Activated CD8-positive, alpha-beta memory T cell treated with anti-CD3 and anti-CD28 coated beads, Interleukin-2, amount 50 U/mL, for 24 hours (primary cell): ENCODE data around the gene TIRAP.

Experiments
- DNase-seq: peaks from one replicate; pipeline ENCODE4 v3.0.0-alpha.2; 2020; ENCODE audit errors: extremely low read depth

Gene TIRAP

DNA sequence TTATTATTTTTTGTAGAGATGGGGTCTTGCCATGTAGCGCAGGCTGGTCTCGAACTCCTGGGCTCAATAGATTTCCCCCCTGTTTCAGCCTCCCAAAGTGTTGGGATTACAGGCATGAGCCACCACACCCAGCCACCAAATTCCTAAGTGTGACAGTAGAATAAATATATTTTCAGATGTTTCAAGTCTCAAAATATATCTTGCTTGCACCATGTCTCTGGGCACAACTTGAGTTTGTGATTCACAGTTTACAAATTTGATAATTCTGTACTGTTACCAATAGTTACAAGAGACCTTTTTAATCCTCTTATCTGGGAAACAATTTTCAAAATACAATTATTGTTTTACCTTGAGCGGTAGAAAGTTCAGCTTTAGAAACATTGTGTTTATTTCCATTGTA lies 40.1 kb downstream of the TIRAP start:
- no peak for DNase-seq

DNA sequence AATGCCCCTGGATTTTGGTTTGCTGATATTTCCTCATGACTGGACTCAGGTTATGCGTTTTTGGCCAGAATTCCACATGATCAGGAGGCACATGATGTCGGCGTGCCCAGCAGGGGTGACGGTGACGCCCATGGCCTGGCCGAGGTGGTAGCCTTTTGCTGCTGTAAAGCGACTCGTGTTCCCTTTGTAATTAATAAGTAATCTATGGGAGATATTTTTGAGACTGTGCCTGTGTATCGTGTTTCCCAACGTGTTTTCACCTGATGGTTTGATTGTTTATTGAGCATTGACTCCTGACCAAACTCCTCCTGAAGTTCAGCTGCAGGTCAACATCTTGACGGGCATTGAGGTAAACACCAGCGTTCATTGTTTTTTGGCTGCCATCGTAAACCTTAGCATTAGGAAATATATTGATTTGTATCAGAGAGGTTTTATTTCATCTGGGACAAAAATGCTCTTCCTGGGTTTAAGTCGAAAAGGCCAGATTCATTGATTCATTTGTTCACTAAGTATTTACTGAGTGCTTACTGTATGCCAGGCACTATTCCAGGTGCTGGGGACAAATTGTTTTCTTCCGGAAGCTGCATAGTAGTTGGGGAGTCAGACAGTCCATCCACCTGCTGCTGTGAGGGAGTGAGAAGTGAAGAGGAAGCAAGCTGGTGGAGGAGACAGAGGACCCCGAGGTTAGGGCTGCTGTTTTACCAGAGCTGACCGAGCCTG lies 44.5 kb downstream of the TIRAP start:
- no peak for DNase-seq

DNA sequence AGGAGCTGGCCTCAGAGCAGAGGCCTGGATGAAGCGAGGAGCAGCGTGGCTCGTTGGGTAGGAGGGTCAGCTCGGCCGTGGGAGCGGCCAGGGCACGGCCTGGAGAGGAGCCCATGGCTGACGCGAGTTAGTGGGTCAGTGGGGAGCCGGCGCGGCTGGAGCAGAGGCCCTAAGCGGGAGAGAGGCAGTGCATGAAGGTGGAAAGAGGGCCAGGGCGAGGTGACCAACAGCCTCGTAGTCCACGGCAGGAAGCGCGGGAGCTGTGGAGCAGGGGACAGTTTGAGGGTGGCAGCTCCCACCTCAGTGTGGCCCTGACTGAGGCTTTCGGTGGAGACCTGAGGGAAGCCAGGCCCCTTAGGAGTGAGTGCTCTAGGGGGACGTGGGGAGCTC lies 45.1 kb downstream of the TIRAP start:
- DNase-seq = no peak

DNA sequence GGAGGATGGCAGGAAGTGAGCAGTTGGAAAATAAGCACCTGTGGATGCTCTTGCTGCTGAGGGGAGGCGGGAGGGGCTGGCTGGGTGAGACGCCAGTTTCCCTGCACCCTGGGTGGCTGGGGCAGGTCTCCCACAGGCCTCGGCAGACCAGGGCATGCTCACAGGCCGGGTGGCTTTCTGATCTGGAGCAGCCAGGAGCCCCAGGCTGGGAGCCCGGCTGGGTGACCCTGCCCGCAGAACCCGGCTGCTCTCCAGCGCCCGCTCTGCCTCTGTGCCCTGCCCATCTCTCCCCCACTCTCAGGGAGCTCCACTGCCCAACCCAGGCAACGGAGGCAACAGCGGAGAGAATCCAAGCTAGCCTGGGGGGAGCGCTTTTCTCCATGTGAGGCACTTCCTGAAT lies 45.6 kb downstream of the TIRAP start:
- DNase-seq = no peak

DNA sequence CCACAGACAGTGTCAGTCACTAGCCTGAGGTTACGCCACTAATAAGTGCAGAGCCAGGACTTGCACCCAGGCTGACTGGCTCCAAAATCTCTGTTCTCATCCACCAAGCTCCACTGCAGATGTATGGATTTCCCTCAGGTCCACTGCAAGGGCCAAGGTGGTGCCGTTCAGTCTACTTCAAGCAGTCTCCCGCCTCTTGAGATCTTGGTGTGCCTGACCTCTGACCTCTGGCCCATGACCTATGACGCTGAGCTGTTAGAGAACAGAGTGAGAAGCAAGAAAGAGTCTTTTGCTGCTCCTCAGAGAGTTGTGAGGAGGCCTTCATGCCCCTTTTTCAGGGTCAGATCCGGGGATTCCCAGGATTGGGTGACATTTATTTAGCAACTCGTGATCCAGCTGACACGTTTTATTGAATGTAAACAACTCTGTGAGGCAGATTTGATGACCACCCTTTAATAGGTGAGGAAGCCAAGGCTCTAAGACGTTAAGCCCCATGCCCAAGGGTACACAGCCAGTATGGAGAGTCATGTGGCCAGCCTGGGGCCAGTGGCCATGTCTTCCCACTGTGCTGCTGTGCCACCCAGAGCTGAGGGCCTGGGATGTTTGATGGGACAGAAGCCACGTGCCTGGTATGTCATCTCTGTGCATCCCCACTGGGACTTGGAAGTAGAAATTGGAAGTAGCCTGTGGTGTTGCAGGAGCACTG lies 46.2 kb downstream of the TIRAP start:
- no peak for DNase-seq

DNA sequence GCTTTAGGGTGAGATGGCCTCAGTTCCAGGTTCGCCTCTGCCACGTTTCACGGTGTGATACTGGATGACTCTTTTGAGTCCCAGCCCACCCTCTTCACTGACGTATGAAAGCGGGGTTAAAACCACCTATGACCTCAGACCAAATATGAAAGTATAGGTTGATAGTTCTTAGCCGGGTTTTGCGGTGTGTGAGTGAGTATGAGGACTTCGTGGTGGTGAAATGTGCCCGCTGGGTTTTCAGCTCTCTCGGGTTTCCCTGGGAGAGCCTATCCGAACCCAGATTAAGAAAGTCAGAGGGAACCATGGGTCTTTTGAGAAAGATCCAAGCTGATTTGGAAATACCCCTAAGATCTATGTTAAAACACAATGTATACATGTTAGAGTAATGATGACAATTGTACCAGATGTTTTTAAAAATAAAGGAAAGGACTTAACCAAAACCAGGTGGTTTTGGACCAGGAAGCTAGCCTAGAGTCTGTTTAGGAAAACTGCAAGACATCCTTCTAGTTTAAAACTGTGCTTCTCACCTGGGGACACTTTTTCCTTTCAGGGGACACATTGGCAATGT lies 46.8 kb downstream of the TIRAP start:
- DNase-seq = no peak

DNA sequence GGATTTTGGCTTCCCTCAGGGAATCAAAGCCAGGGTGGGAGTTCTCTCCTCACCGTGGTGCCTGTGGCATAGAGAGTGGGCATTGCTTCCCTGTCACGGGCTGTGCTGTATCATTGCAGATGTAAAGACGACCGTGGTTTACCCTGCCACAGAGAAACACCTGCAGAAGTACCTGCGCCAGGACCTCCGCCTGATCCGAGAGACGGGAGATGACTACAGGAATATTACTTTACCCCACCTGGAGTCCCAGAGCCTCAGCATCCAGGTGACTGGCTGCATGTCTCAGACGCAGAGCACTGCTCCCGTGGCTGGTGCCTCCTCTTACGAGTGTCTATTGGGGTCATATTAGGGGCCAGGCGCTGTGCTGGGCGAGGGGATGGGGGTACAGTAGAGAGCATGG lies 48.4 kb downstream of the TIRAP start:
- no peak for DNase-seq

DNA sequence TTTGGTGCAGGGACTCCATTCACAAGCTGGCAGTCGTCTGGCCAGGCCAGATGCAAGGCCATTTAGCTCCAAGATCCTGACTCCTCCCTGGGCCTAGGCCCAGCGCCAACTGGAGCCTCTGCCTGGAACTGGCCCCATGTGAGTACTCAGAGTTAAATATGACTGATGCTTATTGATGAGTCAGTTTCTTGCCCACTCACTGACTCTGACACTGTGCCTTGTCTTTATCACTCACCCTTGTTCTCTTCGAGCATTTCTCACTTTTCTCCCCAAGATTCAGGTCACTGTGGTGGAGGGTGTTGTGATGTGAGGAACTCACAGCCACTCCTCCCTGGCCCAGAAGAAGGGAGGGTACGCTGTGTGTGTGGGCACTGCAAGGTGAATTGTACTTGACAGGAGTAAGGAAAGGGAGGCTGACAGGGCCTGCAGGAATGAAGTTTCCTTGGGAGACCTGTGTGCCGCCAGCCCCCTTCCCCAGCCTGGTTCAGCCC lies 49.4 kb downstream of the TIRAP start:
- no peak for DNase-seq

DNA sequence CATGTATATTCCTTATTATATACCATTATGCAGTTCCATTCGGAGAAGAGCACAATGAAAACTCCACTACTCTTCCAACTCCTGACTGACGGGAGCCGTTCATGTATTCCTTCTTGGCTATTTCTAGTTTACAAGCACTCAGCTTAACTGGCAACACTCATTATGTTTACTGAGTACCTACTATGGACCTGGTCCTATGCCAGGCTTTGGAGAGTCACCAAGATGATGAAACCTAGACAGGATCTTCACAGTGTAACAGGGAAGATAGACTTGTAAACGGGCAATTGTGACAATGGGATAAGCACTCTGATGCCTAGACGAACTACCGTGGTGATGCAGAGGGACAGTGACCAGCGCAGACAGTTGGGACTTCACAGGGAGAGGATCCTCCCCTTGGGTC lies 50.2 kb downstream of the TIRAP start:
- DNase-seq = no peak

DNA sequence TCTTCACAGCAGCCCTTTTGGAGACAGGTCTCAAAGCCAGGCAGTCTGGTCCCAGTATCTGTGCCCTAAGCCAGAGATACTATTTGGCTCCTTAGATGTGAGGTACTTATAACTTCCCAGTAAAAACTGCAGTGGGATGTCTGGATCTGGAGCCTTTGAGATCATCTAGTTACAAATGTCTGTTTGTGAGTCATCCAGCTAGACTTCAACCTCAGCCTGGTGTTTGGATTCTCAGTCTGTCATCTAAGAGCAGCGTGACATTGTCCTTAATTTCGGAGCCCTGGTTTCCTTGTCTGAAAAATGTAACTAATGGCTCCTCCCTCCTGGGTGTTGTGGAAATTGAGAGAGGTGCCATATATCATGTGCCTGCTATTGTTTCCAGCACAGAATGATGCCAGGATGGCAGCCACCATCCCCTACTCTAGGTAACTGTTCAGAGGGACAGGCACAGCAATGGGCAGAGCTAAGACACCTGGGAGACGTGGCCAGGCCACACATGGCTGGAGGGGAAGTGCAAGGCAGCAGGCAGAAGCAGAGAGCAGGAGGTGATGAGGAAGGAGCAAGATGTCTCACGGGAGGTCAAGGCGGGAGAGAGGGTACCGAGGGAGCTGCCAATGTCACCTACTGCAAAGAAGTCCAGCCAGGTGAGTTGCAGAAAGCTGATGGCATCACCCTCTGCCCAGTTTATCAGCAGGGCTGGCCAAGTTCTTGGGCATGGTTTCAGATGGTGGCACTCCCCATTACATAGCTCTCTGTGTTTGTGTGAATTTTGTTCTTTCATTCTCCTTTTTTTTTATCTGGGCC lies 52.0 kb downstream of the TIRAP start:
- DNase-seq = no peak

DNA sequence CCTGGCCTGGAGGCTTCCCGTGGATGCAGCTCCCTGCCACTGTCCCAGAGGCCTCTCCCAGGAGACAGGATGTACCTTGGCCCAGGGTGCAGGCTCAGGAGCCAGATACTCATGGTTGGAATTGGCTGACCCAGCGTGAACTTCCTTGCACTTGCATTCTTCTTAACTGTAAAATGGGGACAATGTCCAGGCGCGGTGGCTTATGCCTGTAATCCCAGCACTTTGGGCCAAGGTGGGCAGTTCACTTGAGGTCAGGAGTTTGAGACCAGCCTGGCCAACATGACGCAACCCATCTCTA lies 52.5 kb downstream of the TIRAP start:
- DNase-seq = no peak

DNA sequence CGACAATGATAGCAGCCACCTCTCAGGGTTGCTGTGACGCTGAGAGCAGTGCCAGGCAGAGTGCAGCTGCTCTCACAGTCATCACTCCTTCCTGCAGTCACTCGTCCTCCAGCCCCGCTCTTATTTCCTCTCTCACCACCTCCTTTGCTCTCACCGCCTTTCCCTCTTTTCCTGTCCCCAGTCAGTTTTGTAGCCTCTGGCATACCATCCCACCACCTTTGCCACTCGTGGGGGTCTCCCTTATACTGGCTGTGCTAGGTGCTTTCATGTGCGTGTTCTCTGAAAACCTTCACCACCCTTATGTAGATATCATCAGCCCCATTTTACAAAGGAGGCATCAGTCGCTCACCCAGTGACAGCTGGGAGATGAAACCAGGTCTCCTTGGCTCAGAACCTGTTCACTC lies 53.2 kb downstream of the TIRAP start:
- DNase-seq = no peak

DNA sequence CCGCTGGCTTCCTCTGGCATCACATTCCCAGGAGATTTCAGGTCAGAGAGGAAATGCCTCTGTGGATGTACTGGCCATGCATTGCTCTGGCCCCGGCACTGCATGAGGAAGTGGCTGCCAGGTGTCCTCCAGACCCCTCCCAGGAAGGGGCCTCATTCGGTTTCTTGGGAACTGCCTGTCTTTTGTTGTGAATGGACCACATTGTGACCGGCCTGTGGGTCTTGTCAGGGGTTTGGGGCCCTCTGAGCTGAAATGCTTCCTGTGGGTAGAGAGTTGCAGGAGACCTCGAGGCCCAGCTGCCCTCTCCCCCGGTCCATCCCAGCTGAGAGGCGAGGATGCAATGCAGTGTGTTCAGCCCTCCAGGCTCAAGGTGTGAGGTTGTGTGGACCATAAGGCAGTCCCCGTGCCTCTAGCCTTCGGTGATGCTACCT lies 53.8 kb downstream of the TIRAP start:
- no peak for DNase-seq

DNA sequence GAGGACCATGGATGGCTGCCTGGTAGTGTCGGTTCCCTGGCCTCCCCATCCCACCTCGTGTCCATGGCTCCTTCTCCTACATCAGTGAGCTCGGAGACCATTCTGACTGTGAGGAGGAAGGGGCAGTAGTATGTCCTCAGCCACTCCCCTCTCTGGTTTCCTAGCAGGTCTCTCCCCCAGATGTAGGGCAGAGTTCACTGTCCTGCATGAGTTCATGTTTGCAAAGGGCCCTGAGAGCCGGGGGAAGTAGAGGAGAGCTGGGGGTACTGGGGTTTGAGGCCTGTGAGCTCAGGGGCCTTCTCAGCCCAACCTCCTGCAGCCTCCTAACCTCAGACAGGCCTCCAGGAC lies 54.2 kb downstream of the TIRAP start:
- no peak for DNase-seq

DNA sequence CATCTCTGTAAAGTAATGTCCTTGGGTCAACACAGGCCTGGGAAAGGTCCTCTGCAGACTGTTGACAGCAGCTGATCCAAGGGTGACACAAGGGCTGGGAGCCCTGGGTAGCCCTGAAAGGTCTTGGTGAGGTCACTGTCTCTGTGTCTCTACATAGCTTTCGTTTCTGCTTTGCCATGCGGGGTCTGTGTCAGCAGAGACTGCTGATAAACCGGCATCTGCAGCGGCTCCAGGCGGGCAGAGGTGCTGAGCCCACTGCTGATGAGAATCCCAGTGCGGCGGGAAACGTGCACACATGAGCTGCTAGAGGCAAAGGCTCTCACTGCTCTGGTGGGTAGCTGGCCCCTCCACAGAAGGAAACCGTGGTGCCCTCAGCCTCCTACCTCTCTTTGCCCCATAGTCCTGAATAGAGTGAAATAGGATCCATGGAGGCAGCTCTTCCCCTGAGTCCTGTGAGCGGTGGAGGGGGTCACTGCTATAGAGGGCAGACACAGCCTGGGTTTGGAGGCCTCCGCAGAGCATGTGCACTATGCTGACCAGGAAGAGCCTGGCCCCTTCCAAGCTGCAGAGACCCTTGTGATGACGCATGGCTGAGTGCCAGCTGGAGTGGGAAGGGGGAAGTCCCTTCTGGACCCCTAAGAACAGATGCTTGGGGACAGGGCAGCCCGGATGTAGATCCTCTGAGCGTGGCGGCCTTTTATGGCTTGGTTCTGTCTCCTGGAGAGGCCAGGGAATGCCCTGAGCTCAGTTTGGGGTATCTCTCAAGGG lies 54.8 kb downstream of the TIRAP start:
- DNase-seq = no peak

DNA sequence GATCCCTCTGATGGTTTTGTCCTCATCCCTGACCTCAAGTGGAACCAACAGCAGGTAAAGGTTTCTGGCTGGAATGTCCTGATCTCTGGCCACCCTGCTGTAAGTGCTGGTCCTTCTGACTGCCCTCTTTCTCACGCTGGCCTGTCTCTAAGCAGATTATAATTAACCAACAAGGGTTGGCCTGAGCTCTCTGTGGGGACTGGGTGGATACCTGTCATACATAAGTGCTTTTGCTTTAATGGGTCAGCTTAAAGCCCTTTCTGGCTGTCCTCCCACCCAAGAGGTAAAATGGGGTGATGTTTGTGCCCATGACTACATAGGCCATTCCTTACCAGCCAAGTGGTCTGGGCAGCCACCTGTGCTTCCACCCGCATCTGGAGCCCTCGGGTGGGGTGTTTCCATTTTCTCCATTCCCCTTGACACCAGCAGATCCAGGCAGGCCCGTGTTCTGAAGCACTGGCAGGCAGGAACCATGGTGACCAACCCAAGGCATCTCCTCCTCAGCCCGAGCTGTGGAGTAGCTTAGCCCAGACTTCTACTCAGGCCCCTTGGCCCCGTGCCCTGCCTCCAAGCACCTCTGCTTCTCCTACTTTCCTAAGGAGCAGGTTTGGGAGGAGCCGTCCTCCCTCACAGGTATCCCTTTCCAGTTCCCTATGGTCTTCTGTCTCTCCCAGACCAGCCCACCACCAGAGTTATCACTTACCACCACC lies 55.6 kb downstream of the TIRAP start:
- DNase-seq = no peak

DNA sequence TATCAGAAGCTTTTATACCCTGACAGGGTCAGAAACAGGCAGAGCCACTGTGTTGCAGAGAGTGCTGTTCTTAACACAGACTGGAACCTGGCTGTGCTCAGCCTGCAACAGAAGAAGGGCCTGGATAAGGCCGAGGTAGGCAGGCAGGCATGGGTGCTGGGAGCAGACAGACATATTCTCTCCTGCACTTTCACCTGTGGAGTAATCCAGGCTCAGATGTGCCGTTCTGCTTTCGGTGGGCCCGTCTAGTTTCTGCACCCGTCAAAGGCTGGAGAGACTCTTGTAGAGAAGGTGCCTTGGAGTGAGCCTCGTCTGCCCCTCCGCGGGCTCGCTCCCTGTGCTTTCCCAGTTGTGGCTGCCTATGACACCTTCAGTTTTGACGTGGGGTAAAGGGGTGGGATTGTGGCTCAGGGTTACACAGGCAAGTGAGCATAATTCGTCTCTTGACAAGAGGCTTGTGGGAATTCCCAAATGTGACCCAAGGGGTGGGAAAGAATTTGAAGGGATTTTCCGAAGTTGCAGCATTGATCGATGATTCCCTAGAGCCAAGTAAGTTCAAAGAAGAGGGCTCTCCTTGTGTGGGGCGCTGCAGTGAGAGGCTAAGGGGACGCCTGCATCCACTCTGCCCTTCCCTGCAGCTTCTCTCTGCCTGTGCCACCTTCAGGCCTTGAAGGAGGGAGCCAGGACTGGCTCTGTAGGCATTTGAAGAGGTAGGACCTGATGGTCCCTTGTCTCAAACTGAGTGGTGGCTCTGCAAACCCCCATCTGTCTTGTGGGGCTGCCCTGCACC lies 56.4 kb downstream of the TIRAP start:
- DNase-seq = no peak

DNA sequence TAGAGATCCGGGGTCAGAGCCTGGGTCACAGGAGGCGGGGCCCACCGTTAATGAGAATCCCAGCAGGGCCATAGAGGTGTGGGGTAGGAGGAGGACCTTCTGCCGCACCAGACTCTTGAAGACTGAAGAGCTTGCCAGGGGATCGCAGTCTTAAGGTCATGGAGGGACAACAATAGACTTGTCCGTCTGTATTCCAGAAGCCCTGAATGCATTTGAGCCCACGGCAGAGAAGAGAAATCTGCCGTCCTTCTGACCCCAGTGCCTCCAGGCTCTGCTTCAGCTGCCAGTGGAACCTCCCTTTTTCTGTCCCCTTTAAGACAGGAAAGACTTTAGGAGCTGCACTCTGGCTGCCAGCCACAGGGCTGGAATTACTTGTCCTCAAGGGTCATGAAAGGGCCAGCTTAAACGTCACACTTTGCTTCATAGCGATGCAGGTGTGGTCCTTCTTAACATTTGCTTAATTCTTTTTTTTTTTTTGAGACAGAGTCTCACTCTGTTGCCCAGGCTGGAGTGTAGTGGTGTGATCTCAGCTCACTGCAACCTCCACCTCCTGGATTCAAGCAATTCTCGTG lies 57.1 kb downstream of the TIRAP start:
- no peak for DNase-seq

DNA sequence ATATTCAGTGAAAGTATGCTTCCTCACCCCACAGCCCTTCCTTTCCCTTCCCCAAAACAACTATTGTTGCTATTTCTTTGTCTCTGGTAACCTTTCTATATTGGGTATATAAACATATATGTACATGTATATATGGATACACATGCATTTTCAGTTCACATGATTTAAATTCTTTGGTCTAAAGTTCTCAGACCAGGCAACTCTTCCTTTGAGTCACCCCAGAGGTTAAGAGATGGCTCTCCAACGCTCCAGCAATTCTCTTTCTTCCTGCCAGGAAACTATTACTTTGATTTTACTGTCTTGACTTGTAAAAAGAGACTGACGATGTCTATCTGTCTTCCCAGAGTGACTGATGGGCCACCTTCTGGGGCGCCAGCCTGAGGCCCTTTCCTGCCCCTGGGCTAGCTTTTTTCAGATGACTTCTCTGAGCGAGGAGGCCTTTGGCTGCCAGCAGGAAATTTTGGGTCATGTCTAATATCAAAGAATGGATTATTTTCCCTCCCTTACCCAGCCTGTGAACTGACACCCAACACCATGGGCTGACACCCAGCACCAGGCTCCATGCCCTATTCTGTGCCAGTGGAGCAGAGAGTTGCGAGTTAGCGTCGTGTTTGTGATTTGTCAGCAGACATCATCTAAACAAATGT lies 58.2 kb downstream of the TIRAP start:
- DNase-seq = no peak

DNA sequence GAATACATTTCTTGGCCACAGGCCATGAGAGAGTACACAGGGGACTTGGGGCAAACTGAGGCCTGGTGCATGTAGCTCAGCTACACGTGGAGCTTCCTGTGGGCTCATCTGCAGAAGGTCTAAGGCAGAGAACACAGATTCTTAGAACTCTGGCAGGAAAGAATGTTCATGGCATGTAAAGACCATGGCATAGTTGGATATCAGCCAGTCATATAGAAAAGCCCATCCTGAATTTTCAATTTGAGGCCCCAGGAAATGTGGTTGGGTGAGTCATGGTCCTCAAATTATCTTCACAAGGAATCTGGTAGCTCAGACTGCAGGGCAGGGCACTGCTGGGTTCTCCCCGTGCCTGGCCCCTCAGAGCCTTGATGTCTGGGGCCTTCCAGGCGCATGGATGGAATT lies 58.9 kb downstream of the TIRAP start:
- DNase-seq = no peak
